SKM-1 (cell line): ENCODE measurements around the gene SPATA3.

Experiments
- DNase-seq: peaks from one replicate; lab custom pipeline; 2025; ENCODE audit not compliant: unreplicated experiment; lab: John Stamatoyannopoulos, UW

Gene SPATA3

DNA sequence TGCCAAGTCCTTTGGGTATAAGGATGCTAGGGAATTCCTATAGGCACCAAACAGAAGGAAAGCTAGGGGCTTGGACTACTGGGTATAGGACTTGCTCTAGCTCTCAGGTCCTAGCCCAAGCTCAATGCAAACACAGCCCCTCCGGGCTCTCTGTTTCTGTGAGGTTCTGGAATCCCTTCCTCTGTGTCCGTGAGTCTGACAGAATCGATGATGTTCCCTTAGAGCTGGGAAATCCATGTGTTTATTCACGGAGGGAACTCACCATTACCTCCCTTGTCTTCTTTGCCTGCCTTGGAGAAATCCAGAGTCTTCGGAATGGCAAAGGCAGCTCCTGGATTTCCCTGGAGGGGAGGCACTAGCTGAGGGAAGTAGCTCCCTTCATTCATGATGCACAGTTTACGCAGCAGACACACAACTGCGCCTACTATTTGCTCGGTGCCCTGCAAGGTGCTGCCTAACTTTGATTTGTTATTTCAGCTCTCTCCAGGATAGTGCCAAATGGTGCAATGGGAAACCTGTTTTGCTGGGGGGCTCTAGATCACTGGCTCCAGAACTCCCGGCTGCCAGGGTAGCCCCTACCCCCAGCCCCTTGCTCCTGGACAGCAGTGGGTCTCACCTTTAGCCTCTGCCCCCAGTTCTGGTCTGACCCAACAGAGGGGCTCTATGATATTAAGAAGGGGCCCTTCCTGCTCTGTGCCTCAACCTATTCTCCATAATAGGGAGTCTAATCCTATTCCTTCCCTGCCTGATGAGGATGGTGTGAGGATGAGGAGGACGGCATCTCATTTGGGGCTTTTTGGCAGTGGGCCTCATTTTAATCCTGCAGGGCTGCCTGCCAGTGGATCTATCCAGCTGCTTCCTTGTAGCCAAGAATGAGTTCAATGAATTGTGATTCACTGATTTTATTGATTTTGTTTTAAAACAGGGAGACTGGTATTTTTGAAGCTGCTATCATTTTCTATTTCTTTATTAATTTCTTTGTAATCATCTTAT is 52.3 kb downstream of the SPATA3 start:
- DNase-seq, result no peak

DNA sequence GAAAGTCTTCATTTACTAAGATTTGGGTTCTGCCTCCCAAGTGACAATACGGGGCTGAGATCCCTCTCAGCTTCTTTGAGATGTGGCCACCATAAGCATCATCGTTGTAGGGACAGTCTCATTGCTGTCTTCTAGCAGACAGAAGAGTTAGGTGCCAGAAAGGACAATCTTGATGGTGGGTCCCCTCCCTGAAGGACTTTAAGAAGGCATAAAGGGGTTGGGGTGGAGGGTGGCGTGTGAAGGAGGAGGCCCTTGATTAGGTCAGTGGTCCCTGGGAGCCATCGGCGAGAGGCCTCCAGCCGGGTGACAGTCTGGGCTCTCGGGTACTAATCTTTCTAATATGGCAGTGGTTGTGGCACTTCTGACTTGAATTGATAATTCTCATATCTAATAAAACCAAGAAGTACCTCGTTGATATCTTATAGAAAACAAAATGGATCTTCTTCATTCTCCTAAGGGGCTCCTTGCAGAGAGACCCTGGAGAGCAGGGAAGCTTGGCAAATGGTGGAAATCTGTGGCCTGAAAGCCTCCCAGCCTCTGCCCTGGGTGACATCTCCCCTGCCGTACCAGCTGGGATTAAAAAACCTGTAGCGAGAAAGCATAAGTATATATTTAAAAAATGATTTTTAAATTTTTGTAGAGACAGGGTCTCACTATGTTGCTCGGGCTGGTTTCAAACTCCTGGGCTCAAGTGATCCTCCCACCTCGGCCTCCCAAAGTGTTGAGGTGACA is 53.5 kb downstream of the SPATA3 start:
- DNase-seq, result no peak

DNA sequence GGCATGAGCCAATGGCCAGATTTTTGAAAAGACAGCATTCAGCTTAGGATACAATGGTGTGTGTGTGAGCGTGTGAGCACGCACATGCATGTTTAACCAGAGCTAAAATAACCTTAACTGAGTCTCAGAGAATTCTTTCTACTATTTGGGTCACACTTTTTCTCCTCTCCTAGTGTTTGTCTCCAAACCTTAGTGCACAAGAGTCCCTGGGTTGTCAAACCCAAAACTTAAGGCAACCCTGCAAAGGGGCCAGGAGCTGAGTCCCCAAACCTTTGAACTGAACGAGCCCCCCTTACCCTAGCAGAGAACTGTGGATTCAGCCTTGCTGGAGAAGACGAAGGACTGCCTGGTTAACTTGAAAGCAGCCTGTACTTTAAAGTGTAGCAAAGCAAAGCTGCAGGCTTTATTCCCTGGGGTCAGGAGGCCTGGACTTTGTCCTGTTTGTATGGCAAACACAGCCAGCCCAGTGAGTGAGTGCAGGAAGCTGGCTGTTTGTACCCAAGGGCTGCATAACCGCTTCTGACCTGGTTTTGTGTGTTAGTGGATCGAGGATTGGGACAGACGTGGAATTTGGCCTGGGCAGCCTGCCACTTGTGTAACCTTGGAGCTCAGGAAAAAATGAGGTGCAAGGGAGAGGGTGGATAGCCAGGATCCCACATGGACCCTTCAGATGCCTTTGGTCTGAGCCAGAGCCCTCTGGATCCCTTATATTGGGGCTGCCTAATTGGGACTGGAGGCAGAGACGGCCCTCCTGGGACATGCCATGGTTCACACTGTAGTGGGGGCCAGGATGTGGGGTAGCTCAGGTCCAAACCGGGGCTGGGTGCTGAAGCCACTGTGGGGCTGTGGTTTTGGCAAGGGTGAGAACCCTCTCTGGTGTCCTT is 54.3 kb downstream of the SPATA3 start:
- no peak for DNase-seq

DNA sequence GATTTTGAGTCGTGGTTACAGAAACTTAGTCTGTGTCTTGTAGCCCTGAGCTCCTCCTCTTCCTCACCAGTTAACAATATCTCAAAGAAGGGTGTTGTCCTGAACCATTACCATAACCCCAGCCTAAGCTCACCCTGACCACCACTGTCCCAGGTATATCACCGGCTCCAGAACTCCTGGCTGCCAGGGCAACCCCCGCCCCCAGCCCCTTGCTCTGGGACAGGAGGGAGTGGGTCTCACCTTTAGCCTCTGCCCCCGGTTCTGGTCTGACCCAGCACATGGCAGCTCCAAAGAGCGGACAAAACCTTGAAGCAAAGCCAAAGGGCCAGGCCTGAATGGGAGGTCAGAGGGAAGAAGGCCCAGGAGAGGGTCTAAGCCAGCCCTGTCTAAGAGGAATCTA is 55.2 kb downstream of the SPATA3 start:
- no peak for DNase-seq

DNA sequence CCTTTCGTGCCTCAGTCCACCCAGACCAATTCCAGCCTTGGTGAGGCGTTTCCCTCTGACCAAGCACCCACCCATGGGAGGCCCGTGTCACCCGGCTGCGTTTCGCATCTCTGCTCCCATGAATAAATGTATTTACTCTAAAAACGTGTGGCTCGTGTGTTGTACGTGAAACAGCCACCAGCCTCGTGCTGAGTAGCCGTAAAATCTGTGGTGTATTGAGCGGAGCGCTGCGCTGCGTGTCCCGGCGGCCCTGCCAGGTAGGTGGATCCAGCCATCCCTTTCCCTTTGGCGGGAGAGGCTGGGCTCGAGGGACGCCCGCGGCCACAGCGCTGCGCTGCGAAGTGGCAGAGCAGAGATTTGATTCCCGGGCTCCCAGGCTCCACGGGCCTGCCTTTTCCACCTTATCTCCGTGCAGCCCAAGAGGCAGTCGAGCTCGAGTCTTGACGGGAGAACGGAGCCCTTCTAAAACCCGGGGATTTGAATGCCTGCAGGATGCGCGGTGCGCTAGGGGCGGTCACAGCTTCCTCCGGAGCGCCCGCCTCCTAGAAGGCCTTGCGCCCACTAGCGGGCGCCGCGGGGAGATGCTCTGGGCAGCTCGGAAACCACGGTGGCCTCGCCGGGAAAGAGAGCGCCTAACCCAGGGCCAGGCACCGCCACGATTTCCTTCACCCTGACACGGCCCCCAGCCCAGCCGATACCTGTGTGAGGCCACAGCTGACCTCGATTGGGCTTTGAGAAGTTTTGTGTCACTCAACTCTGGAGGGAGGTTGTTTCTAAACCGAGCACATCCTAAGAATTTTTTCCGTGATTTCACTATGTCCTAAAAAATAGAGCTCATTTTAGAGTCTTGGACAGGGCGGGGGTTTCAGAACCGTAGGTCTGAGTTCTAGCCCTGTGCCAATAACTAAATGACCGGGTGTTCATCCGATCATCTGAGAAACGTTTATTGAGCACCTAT is 56.9 kb downstream of the SPATA3 start:
- DNase-seq, result peak; percentile 76

DNA sequence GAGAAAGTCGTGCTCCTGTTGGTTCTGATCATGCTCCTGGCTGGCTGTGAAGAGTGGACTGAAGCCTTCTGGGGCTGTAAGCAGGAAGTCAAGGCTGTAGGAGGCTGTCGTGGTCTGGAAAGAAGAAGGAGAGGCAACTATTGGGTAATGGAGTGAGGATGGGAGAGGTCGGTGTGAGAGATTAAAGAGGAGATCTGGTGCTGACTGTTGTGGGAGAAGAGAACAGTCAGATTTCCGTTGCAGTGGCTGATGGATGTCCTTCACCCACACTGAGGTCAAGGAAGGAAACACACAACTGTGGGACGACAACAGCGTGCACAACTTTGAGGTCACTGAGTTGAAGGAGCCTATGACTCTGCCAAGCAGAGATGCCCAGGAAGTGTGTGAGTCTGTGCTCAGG is 57.9 kb downstream of the SPATA3 start:
- DNase-seq, result no peak

DNA sequence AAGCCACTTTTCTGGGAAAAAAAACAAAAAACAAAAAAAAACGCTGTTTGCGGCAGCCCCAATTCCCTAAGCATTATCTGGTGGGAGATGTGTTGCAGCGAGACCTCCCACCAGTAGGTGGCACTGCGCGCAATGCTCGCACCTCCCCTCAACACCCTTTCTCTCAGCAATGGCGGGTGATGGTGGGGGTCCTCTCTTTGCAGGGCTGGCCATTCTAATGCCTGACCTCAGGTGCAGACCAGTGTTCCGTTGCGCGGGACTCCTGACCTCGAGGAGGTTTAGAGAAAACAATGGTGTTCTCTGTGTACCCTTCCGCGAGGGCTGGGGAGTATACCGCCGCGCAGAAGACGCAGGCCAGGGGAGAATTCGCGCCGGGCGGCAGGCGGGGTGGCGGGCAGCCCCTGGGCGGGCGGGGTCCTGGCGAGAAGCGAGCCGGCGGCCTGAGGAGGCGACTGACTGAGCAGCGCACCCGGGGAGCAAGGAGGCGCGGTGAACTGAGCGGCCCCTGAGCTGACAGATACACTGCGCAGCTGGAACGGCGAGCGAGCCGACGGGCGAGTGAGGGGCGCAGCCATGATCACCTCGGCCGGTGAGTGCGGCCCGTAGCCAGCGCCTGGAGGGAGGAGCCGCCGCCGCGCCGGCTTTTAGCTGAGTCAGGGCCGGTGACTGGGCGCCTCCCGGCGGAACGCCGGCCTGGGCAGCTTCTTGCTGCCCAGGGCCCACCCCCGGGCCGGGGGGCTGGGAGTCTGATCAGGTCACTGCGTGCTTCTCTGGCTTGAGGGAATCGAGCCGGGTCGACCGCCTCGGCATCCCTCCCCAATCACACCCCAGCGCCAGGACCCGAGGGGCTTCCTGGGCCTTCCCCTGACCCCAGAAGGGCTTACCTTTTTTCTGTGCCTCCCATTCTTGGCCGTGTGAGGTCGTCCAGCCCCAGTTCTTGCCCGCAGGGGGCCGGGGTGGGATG is 60.8 kb downstream of the SPATA3 start, which contains the start of gene PSMD1:
PSMD1 (plus strand) TSS at position 415 of the 964 bp plus-strand sequence; CDS start at position 574, 159 bp downstream.
- DNase-seq, result peak; percentile 72

DNA sequence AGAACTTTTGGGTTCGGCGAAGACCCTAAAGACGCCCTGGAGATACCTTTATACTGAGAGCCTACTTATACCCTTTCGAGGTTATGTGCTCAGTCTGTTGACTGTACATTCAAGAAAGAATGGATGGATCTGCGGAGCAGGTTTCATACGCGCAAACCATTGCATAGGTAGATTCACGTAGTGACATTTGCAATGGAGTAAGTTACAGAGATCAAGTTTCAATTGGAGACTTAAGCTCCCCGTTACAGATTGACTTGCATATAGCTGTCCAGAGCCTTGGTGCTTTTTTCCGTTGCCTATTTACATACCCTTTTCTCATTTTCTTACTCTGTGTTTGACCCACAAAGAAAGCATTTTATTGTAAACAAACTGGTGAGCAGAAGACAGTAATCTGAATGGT is 61.7 kb downstream of the SPATA3 start:
- no peak for DNase-seq
